ENCODE data around the gene SEC14L3. TPM values are rescaled to one million over a fixed set of nuclear protein-coding genes. Genes with fewer than 3 reads are reported as not detected.

SEC14L3 gene
- total RNA-seq, 4 donors from 2014 or later = not detected

DNA sequence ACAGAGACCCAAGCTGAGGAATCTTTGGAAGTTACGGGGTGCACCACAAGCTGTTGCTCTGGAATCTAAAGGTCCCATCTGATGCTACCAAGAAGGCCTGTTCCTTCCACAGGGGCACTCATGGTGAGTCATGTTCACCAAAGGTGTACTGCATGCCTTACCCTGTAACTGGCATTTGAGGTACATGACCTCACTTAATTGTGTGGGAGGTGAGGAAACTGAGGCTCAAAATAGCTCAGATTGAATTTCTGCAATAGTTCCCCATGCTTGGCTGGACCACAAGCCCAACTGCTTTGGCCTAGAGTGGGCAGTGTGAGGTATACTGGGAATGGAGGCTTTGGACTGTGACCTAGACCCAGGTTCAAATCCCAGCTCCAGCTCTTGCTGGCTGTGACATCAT lies 38.0 kb downstream of the SEC14L3 start:
- Histone ChIP-seq H3K36me3 (no peaks in the 10 kb centered on the region), H3K27me3 (peaks cover 0 to 3% (median 0%) of the 10 kb centered on the region in 4 donors), H3K4me3 (no peak overlapping the region), H3K27ac (replicated peaks in 1 of 4) (no peak overlapping the region), H3K4me1 (peaks cover 0 to 5% (median 0%) of the 10 kb centered on the region in 4 donors), H3K9me3 (no peaks in the 10 kb centered on the region)
- TF ChIP-seq, protein P1, sequence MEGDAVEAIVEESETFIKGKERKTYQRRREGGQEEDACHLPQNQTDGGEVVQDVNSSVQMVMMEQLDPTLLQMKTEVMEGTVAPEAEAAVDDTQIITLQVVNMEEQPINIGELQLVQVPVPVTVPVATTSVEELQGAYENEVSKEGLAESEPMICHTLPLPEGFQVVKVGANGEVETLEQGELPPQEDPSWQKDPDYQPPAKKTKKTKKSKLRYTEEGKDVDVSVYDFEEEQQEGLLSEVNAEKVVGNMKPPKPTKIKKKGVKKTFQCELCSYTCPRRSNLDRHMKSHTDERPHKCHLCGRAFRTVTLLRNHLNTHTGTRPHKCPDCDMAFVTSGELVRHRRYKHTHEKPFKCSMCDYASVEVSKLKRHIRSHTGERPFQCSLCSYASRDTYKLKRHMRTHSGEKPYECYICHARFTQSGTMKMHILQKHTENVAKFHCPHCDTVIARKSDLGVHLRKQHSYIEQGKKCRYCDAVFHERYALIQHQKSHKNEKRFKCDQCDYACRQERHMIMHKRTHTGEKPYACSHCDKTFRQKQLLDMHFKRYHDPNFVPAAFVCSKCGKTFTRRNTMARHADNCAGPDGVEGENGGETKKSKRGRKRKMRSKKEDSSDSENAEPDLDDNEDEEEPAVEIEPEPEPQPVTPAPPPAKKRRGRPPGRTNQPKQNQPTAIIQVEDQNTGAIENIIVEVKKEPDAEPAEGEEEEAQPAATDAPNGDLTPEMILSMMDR (IDR thresholded peaks at IDR 0.05) = no peak
- TF ChIP-seq POLR2AphosphoS5 (IDR thresholded peaks at IDR 0.05) (no peak), POLR2A (IDR thresholded peaks at IDR 0.05; ENCODE audit: low read depth) (no peak), EP300 (IDR thresholded peaks at IDR 0.05) (no peak)
- no peak for DNase-seq (ENCODE audit: extremely low spot score)
- intact Hi-C loops (cut with DNase I) = no loop called here
- 100% methylated on average over 1 of the region's 1 CpG for WGBS

GRCh38 chr22:30433227-30433626 lies 38.6 kb downstream of the SEC14L3 start:
- intact Hi-C loops (cut with DNase I) = no loop called here
- TF ChIP-seq, protein P1 (IDR thresholded peaks at IDR 0.05) = no peak
- TF ChIP-seq POLR2AphosphoS5 (IDR thresholded peaks at IDR 0.05) (no peak), EP300 (IDR thresholded peaks at IDR 0.05) (no peak), POLR2A (IDR thresholded peaks at IDR 0.05; ENCODE audit: low read depth) (no peak)
- Histone ChIP-seq H3K27me3 (no peaks in the 10 kb centered on the region), H3K36me3 (no peaks in the 10 kb centered on the region), H3K27ac (replicated peaks in 1 of 4) (no peak overlapping the region), H3K4me1 (peaks cover 0 to 5% (median 0%) of the 10 kb centered on the region in 4 donors), H3K9me3 (no peaks in the 10 kb centered on the region), H3K4me3 (no peak overlapping the region)
- 83% methylated on average over 1 of the region's 3 CpGs for WGBS
- no peak for DNase-seq (ENCODE audit: extremely low spot score)

DNA sequence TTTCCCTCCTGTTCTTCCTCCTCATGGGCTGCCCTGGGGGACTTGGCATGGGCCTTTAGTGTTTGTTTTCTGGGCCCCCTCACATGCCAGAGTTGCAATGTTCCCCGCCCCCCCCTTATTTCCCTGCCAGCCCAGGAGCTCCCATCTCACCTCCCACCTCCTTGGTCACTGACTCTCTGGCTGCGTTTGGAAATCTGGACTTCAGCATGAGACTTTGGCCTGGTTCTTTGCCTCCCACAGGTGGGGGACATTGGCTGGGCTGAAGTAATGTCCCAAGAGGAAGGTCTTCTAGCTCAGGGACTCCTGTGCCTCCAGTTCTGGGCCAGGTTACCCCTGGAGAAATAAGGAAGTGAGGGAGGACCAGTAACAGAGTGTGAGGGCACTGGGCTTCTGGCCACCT lies 39.3 kb downstream of the SEC14L3 start:
- no peaks in the 10 kb centered on the region for H3K36me3 ChIP-seq
- WGBS = 56% methylated on average over 2 of the region's 2 CpGs
- no peaks in the 10 kb centered on the region for H3K27me3 ChIP-seq
- DNase-seq (ENCODE audit: extremely low spot score) = no peak
- peaks cover 0 to 5% (median 0%) of the 10 kb centered on the region in 4 donors for H3K4me1 ChIP-seq
- no peak overlapping the region for H3K27ac ChIP-seq (replicated peaks in 1 of 4)
- TF ChIP-seq, protein P1 (IDR thresholded peaks at IDR 0.05) = no peak
- no peak for TF ChIP-seq EP300 (IDR thresholded peaks at IDR 0.05)
- intact Hi-C loops (cut with DNase I) = no loop called here
- H3K4me3 ChIP-seq = no peak overlapping the region
- H3K9me3 ChIP-seq = no peaks in the 10 kb centered on the region

DNA sequence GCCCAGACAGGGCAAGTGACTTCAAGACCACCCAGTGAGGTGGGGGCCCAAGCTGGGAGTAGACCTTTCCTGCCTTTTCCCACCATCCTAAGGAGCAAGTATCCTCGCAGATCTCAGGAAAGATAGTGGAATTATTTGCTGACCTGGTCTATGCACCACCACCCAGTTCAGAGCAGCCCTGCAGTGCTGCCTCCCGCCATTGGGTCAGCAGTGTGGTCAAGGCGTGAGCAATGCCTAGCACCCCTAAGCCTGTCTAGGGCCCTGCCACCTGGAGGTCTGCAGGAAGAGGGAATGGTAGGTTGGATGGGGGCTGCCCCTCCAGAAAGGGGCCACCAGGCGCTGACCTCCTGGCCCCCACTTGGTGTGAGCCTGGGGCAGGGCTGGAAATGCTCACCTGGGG lies 39.7 kb downstream of the SEC14L3 start:
- Histone ChIP-seq H3K9me3 (no peaks in the 10 kb centered on the region), H3K36me3 (no peaks in the 10 kb centered on the region), H3K4me1 (peaks cover 0 to 5% (median 0%) of the 10 kb centered on the region in 4 donors), H3K27ac (replicated peaks in 1 of 4) (no peak overlapping the region), H3K27me3 (no peaks in the 10 kb centered on the region), H3K4me3 (no peak overlapping the region)
- no peak for DNase-seq (ENCODE audit: extremely low spot score)
- TF ChIP-seq EP300 (IDR thresholded peaks at IDR 0.05) (no peak), POLR2AphosphoS5 (IDR thresholded peaks at IDR 0.05) (no peak), POLR2A (IDR thresholded peaks at IDR 0.05; ENCODE audit: low read depth) (no peak)
- TF ChIP-seq, protein P1 (IDR thresholded peaks at IDR 0.05) = no peak
- 91% methylated on average over 4 of the region's 4 CpGs for WGBS
- intact Hi-C loops (cut with DNase I) = no loop called here

DNA sequence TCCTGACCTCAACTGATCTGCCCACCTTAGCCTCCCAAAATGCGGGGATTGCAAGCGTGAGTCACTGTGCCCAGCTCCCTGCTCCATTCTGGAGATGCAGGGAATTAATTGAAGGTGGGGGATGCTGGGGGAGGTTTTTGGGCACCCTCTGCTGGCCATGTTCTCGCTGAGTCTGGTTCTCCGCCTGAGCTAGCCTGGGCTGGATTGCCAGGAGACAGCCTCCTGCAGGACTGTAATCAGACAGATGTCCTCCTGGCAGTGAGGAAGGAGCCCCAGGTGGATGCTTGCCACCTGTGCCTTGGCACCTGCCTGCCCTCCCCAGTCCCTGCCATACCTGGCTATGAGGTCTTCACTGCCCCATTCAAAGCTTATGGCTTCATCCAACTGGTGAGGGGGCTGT lies 40.9 kb downstream of the SEC14L3 start:
- TF ChIP-seq, protein P1 (IDR thresholded peaks at IDR 0.05) = no peak
- no peak for TF ChIP-seq EP300 (IDR thresholded peaks at IDR 0.05)
- TF ChIP-seq POLR2AphosphoS5 (IDR thresholded peaks at IDR 0.05) = no peak
- TF ChIP-seq POLR2A (IDR thresholded peaks at IDR 0.05; ENCODE audit: low read depth) = no peak
- no peak for DNase-seq (ENCODE audit: extremely low spot score)
- Histone ChIP-seq H3K27ac (replicated peaks in 1 of 4) (no peak overlapping the region), H3K36me3 (no peaks in the 10 kb centered on the region), H3K4me1 (peaks cover 4 to 17% (median 10%) of the 10 kb centered on the region in 4 donors), H3K4me3 (no peak overlapping the region), H3K9me3 (no peaks in the 10 kb centered on the region), H3K27me3 (no peaks in the 10 kb centered on the region)
- 72% methylated on average over 4 of the region's 4 CpGs for WGBS
- intact Hi-C loops (cut with DNase I) = no loop called here
